Measurements from ENCODE around the gene GRAP2. TPM values are rescaled to one million over a fixed set of nuclear protein-coding genes. Genes with fewer than 3 reads are reported as not detected.

The GRAP2 gene
- total and polyA plus RNA-seq, 2 of the 4 experiments (the other 2 are of a cell fraction) = not detected

DNA sequence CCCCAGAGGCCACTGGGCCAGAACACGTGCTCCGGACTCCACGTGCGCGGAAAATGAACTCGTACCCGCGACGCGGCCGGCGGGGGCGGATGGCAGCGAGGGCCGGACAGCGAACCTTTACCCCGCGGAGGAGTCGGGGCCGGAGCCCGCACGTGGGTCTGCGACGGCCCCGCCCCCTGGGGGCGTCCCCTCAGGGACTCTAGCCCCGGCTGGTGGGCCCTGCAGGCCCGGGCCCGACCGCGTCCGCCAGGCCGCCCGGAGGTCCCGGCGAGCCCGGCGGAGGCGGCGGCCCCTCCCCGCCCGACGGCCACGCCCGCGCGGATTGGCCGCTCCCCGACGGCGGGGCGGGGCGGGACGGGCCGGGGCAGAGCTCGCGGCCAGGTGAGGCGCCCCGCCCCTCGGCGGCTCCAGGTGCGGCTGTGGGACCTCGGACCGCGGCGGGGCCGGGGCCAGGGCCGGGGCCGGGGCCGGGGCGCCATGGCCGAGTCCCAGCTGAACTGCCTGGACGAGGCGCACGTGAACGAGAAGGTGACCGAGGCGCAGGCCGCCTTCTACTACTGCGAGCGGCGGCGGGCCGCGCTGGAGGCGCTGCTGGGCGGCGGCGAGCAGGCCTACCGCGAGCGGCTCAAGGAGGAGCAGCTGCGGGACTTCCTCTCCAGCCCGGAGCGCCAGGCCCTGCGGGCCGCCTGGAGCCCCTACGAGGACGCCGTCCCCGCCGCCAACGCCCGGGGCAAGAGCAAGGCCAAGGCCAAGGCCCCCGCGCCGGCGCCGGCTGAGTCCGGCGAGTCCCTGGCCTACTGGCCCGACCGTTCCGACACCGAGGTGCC, 93.9 kb downstream of the GRAP2 start, which contains the start of gene FAM83F:
FAM83F (plus strand) TSS at position 389 of the 827 bp plus-strand sequence; CDS start at position 478, 89 bp downstream.
- H3K4me1 ChIP-seq (ENCODE audit: control insufficient read depth, insufficient read depth, low read length) = peaks cover 2% of the 10 kb centered on the region
- no peak within 1 kb of the TSS for H3K18ac ChIP-seq (ENCODE audit: low read depth, low read length)
- no peak within 1 kb of the TSS for H3K4ac ChIP-seq (ENCODE audit: low read depth, low read length)
- no peak for DNase-seq
- H2AFZ ChIP-seq (replicated peaks; ENCODE audit: low read length, poor library complexity) = no peak within 1 kb of the TSS
- no peak within 1 kb of the TSS for H4K8ac ChIP-seq (ENCODE audit: low read depth in 2 of 2, low read length in 2 of 2)
- H2BK20ac ChIP-seq (ENCODE audit: low read depth, low read length) = no peak within 1 kb of the TSS
- intact Hi-C loops (cut with micrococcal nuclease) = no loop called here
- no peak within 1 kb of the TSS for H3K14ac ChIP-seq (replicated peaks; ENCODE audit: low read depth, low read length)
- H3K9me1 ChIP-seq (ENCODE audit: insufficient read depth, low read length) = no peaks in the 10 kb centered on the region; the same call in 1 of the 2 replicates
- H3K23ac ChIP-seq (ENCODE audit: low read depth, low read length) = no peak within 1 kb of the TSS
- in situ Hi-C loops (cut with MboI; ENCODE audit: low sequenced_read_pairs) = no loop called here
- no peak within 1 kb of the TSS for H3K4me2 ChIP-seq (ENCODE audit: low read depth, low read length)
- no TSS peak for BruUV-seq (replicated peaks)
- TF ChIP-seq RCOR1 (IDR thresholded peaks at IDR 0.05; ENCODE audit: insufficient replicate concordance, low read length) (no peak), CEBPB (IDR thresholded peaks at IDR 0.05; ENCODE audit: low read depth, low read length) (no peak), BHLHE40 (IDR thresholded peaks at IDR 0.05; ENCODE audit: low read depth, low read length) (no peak), RFX5 (IDR thresholded peaks at IDR 0.05; ENCODE audit: low read depth, low read length) (no peak), CHD1 (IDR thresholded peaks at IDR 0.05; ENCODE audit: low read depth, low read length) (no peak), MAZ (IDR thresholded peaks at IDR 0.05; ENCODE audit: borderline replicate concordance, low read depth, low read length) (no peak), POLR2A (IDR thresholded peaks at IDR 0.05; ENCODE audit: low read depth, low read length) (no peak), FOS (IDR thresholded peaks at IDR 0.05; ENCODE audit: low read depth, low read length) (no peak), RAD21 (IDR thresholded peaks at IDR 0.05; ENCODE audit: low read length) (no peak), MXI1 (IDR thresholded peaks at IDR 0.05; ENCODE audit: borderline replicate concordance, low read depth, low read length) (no peak), NFE2L2 (IDR thresholded peaks at IDR 0.05; ENCODE audit: low read depth, low read length) (no peak), SMC3 (IDR thresholded peaks at IDR 0.05; ENCODE audit: low read depth, low read length) (no peak)
- TF ChIP-seq, protein P1, sequence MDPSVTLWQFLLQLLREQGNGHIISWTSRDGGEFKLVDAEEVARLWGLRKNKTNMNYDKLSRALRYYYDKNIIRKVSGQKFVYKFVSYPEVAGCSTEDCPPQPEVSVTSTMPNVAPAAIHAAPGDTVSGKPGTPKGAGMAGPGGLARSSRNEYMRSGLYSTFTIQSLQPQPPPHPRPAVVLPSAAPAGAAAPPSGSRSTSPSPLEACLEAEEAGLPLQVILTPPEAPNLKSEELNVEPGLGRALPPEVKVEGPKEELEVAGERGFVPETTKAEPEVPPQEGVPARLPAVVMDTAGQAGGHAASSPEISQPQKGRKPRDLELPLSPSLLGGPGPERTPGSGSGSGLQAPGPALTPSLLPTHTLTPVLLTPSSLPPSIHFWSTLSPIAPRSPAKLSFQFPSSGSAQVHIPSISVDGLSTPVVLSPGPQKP (IDR thresholded peaks at IDR 0.05; ENCODE audit: borderline replicate concordance, low read depth, low read length) = no peak
- TF ChIP-seq, protein P2, sequence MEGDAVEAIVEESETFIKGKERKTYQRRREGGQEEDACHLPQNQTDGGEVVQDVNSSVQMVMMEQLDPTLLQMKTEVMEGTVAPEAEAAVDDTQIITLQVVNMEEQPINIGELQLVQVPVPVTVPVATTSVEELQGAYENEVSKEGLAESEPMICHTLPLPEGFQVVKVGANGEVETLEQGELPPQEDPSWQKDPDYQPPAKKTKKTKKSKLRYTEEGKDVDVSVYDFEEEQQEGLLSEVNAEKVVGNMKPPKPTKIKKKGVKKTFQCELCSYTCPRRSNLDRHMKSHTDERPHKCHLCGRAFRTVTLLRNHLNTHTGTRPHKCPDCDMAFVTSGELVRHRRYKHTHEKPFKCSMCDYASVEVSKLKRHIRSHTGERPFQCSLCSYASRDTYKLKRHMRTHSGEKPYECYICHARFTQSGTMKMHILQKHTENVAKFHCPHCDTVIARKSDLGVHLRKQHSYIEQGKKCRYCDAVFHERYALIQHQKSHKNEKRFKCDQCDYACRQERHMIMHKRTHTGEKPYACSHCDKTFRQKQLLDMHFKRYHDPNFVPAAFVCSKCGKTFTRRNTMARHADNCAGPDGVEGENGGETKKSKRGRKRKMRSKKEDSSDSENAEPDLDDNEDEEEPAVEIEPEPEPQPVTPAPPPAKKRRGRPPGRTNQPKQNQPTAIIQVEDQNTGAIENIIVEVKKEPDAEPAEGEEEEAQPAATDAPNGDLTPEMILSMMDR (conservative IDR thresholded peaks at IDR 0.05; ENCODE audit: low read depth, low read length) = no peak
- CTCF ChIA-PET = no interaction called here
- H3K27me3 ChIP-seq (ENCODE audit: control insufficient read depth, insufficient read depth, low read length) = peaks cover 55% of the 10 kb centered on the region
- no peak within 1 kb of the TSS for H4K91ac ChIP-seq (ENCODE audit: insufficient read depth, low read depth, low read length)
- H3K56ac ChIP-seq (ENCODE audit: extremely low read depth, insufficient read depth, low read length) = no peak within 1 kb of the TSS
- H4K5ac ChIP-seq (ENCODE audit: low read depth, low read length) = no peak within 1 kb of the TSS
- no peaks in the 10 kb centered on the region for H3K79me1 ChIP-seq (ENCODE audit: low read depth in 1 of 2, low read length in 2 of 2)
- H2BK5ac ChIP-seq (ENCODE audit: low read depth, low read length, poor library complexity, severe bottlenecking) = no peak within 1 kb of the TSS
- no peak within 1 kb of the TSS for H2AK5ac ChIP-seq (ENCODE audit: low read depth, low read length)
- H3K36me3 ChIP-seq (ENCODE audit: control insufficient read depth, insufficient read depth, low read length) = no peaks in the 10 kb centered on the region
- no peak within 1 kb of the TSS for H3K27ac ChIP-seq (ENCODE audit: insufficient read depth, low read length)
- ATAC-seq (ENCODE audit: low read depth) = no peak
- no peak within 1 kb of the TSS for H2AK9ac ChIP-seq (replicated peaks; ENCODE audit: low read depth, low read length, poor library complexity)
- no peak within 1 kb of the TSS for H2BK15ac ChIP-seq (ENCODE audit: low read depth, low read length)
- dilution Hi-C loops (cut with HindIII; ENCODE audit: low sequenced_read_pairs, unreplicated experiment) = no loop called here
- H4K20me1 ChIP-seq (ENCODE audit: insufficient read depth, low read length) = no peaks in the 10 kb centered on the region
- H3K9ac ChIP-seq (ENCODE audit: low read depth, low read length) = no peak within 1 kb of the TSS
- 14% methylated on average over 62 of the region's 115 CpGs; no CpG with 5 or more reads in 1 of the 2 experiments for WGBS, 2 experiments (ENCODE audit: extremely low coverage in 2 of 2, insufficient read length in 1 of 2)
- no peak within 1 kb of the TSS for H2BK120ac ChIP-seq (ENCODE audit: low read depth, low read length)
- H3K4me3 ChIP-seq (ENCODE audit: insufficient read depth, low read depth, low read length) = no peak within 1 kb of the TSS
- no peaks in the 10 kb centered on the region for H3K9me3 ChIP-seq (ENCODE audit: control insufficient read depth, insufficient read depth, low read length)
- POLR2A ChIA-PET (ENCODE audit: unreplicated experiment) = no interaction called here
